Endometrial microvascular endothelial cells (primary cell): ENCODE results near the gene LAMTOR1. TPM values are rescaled to one million over a fixed set of nuclear protein-coding genes. Genes with fewer than 3 reads are reported as not detected.

Source experiments
- in situ Hi-C: cut with HindIII; loops from 2 replicates; pipeline ENCODE4 v1.10.0; 2017; ENCODE audit warnings: low sequenced_read_pairs, low pct_unique_long_range_greater_than_20kb; ENCODE audit errors: inconsistent ontology term
- total RNA-seq: library from RNA; depleted of rRNA; stranded (reverse); fragments of >200 nt; gene quantifications from one replicate; pipeline ENCODE4 v1.2.3, GENCODE V29; 2015; ENCODE audit errors: inconsistent ontology term

The LAMTOR1 gene
- total RNA-seq, 1 donor from 2014 or later = 138 TPM

DNA sequence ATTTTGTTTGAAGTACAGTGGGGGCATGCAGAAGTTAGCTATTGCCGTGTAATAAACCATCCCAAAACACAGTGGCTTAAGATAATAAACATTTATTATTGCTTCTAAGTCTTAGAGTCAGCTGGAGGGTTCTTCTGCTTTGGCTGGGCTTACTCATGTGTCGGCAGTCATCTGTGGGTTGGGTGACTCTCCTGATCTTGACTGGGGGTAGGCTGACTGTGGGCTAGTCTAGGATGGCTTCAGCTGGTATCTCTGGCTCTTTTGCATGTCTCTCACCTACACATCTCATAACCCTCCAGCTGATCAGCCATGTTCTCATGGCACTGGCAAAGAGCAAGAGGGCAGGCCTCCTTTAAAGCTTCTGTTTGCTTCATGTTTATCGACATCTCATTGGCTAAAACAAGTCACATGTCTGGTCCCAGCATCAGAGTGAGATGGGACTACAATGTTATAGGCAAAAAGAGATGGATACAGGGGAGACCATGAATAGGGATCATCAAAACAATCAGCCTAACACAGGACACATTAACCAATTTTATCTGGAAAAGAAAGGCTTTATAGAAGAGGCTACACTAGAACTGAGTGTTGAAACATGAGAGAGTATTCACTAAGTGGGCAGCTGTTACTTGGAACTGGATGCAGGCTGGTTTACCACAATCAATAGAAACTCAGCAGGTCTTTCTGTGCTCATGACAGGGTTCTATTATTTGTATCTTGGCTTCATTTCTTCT, 17.3 kb downstream of the LAMTOR1 start:
- in situ Hi-C loops = no loop called here

DNA sequence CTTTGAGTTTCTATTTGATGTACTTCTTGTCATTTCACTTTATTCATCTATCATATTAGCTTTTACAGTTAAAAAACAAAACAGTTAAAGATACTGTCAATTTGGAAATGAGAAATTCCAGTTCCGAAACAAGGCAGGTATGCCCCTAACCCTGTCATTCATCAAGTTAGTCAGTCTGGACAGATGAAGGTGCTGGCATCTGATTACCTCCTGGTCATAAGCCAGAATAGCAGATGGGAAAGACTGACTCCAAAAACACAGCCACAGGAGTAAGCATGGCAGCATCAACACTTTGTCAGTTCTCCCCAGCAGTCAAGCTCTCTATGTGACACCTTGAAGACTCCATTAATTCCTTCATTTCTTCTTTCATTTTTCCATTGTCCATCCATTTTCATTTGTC, 18.1 kb downstream of the LAMTOR1 start:
- in situ Hi-C loops = no loop called here

DNA sequence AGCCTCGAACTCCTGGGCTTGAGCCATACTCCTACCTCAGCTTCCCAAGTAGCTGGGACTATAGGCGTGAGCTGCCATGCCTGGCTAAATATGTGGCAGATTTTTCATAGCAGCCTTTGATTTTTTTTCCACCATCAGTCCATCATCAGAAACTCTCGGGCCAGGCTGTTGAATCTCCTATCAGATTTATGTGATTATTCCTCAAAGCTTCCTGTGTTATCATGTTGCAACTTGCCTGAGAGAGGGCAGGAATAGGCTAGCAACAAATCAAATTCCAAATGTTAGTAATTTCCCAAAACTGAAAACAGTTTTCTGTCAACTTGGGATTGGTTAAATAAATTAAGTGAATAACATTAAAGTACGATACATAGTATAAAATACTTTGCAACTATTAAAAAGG, 19.0 kb downstream of the LAMTOR1 start:
- in situ Hi-C loops = no loop called here

DNA sequence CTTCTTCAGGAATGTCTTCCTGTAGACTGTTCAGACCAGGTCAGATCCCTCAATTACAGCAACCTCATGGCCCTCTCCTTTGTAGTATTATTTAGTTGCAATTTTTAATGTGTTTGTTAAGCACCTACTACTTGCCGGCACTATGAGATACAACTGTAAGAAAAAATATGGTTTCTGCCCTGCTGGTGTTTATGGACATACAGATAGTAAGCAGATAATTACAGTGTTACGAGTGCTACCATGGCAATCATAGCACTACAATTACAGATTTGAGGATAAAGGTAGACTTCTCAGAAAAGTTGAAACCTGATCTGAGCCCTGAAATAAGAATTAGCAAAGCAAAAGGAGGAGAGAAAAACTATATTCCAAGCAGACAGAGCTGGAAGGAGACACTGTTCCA, 19.7 kb downstream of the LAMTOR1 start:
- in situ Hi-C loops = no loop called here

DNA sequence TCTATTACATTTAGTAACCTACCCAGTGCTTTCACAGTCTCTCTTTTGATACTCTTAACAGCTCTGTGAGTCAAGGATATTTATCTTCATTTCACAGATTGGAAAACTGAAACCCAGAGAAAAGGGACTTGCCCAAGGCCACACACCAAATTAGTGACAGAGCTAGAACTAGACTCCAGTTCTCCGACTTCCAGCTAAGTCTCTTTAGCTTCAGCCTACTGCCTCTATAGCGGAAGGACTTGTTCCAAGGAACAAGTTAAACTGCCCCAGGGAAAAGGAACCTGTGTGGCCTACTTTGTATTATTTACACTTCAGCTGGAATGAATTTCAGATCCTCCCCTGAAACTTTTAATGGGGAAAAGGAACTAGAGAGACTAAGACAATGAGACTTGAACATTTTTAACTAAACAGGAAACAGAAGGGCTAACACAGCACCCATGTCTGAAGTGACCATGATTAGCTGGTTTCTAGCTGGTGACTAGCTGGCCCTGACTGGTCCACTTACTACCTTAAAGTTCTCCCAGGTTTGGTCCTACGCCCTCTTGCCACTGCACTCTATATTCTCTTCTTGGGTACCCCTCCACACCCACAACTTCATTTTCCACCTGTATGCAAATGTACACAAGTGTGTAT, 21.2 kb downstream of the LAMTOR1 start:
- in situ Hi-C loops = no loop called here

DNA sequence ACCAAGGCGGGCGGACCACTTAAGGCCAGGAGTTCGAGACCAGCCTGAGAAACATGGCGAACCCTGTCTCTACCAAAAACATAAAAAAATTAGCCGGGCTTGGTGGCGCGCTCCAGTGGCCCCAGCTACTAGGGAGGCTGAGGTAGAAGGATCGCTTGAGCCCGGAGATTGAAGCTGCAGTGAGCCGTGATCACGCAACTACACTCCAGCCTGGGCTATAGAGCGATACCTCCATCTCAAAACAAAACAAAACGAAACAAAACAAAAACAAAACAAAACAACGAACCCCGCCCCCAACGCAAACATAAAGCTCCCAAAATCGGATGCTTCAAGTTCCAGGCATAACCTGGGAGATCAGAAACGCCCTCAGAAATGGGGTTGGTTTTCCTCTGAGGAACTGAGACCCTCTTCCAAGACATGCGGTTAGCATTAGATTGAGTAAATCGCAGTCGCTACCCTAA, 21.9 kb downstream of the LAMTOR1 start:
- in situ Hi-C loops = no loop called here

DNA sequence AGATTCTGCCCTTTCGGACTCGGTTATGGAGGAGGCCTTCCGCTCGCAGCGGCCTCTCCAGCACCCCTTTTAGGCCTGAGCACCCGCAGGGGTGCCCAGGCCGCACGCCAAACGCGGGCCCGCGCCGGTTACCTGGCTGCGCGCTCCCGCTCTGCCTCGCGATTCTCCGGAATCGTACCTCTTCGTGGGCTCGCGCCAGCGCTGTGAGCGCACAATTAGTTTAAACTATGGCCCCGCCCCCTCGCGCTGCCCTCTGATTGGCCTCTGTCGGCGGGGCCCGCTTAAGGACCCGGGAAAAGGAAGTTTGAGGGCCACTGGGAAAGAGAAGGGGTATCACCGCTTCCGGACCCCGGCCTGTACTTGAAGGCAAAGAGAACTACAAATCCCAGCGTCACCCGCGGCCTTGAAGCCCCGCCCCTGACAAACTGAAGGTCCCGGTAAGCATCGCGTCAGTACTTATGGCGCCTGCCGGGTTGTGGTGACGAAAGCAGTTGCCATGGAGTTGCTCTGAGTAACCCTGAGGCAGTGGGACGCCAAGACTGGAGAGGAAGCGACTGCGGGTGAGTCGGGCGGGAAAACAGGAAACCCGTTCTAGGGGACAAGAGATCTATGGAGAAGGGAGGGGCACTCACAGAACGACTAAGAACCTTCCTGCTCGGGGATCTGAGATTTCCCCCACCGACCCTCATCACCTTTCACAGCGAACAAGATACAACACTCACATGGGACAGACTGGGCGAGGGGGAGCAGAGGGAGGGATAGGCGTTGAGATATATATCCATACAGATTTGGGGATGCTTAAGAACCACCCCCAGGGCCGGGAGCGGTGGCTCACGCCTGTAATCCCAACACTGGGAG, 22.5 kb downstream of the LAMTOR1 start, which contains the start of the genes LRRC51 and NUMA1:
TSS of gene LRRC51 (plus strand) at position 525 of the 858 bp plus-strand sequence. CDS start 8,234 bp downstream, outside the sequence.
TSS of gene NUMA1 (minus strand) at position 217 of the 858 bp plus-strand sequence. CDS start 44,599 bp downstream, outside the sequence.
- in situ Hi-C loops = no loop called here

DNA sequence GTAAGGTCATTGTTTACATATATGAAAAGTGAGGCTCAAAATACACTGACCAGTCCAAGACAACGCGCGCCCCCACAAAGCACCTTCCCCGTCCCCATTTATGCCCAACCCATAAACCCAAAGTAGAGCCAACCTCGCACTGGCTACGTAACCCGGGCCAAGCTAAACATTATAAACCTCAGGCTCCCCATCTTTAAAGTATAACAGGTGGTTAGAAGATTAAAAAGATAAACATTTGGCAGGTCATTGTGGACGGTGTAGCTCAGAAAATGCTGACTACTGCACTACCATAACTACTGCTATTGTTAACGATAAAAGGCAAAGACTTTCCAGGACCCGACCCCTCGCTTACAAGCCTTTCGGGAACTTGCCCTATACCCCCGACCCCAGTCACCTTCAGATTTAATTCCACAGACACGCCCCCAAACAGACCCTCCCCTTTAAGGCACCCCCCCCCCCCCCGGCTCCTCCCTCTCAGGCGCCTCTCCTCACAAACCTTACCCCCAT, 23.2 kb downstream of the LAMTOR1 start:
- in situ Hi-C loops = no loop called here

DNA sequence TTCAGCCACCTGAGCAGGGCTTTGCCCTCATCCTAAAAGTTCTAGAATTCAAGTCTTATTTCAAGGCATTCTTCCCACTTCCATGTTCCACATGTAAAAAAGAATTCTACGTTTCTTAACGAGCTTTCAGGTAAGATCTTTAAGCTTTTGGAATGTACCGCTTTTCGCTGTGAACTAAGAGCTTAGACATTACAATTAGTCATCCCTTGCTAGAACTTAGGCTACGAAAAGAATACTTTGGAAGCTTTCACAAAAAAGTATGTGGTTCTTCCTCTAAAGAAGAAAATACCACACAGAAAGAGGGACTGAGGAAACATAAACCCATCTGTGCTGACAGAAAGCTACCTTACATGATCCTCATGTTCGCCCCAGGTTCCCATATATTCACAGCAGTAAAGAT, 24.6 kb downstream of the LAMTOR1 start:
- in situ Hi-C loops = no loop called here

DNA sequence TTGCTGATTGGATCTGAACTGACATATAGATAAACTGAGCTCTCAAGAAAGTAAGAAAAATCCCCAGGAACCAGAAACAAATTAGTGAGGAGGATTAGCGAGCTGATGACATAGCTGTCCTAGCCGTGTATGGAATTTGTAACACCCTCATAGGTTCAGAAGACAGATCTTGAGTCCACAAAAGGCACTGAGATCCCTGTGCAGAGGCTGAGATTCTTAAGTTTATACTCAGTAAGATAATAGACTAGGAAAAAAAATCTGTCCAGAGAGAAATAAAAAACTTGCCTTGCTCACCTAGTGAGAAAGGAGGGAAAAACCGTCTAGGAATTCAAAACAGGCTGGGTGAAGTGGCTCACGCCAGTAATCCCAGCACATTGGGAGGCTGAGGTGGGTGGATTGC, 27.3 kb downstream of the LAMTOR1 start:
- in situ Hi-C loops = no loop called here

DNA sequence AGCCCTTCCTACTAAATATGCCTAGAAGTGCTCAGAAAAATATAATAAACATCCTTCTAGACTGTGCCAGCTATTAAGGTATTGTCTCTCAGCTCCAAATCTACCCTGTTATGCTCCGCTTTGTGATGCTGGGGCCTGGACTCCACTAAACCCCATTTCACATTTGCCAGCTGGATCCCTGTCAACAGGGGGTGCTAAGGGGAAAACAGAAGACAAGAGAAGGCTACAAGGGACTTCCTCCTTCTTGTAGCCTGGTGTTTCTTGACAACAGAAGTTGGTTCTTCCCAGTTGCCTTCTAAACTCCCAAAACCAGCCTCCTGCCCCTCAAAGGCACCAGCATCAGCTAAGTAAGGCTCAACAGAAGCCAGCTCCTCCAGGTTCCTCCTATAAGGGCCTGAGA, 28.0 kb downstream of the LAMTOR1 start:
- in situ Hi-C loops = no loop called here

DNA sequence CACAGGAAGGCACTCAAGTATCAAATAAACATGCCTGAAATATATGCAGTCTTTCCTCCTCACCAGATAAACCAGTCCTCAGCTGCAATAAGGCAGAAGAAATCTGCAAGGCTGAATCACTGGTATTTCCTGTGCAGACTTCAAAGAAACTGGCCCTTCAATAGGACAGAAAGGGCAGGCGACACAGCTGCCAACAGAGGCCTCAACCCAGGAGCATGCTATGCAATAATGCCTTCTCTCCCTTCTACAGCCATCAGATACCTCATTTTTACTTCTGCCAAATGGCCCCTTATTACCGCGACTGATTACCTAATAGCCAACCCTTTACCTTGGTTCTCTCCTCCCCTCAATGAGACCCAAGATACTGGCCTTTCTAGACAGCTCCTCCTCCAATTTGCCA, 30.7 kb downstream of the LAMTOR1 start:
- in situ Hi-C loops = no loop called here

DNA sequence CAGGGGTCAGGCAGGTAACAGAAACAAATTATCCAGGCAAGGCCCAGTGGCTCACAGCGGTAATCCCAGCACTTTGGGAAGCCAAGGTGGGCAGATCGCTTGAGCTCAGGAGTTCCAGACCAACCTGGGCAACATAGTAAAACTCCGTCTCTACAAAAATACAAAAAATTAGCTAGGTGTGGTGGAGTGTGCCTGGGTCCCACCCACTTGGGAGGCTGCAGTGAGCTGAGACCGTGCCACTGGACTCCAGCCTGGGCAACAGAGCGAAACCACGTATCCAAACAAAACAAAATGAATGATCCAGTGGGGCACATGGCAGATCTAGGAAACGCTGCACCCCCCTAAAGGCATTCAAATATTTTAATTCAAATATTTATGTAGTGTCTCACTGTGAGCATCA, 32.6 kb downstream of the LAMTOR1 start:
- in situ Hi-C loops = no loop called here

DNA sequence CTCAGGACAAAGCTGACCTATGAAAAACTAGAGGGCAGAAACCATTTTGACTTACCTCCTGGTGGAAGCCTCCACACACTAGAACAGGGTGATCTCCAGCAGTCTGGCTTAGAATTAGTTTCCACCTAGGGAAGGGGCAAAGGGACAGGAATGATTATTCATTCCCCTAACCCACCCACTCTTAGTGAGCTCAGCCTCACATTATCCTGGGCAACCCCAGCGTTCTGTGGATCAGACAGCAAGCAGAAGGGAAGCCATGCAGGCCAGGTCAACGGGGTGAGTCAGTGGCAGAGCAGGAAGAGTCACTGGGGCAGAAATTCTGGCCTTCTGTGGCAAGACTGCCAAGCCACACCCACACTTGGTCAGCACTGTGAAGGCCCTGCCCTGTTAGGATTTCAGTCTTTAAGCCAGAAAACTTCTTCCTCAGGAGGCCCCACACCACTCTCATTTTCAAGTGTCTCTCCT, 33.3 kb downstream of the LAMTOR1 start:
- in situ Hi-C loops = no loop called here

DNA sequence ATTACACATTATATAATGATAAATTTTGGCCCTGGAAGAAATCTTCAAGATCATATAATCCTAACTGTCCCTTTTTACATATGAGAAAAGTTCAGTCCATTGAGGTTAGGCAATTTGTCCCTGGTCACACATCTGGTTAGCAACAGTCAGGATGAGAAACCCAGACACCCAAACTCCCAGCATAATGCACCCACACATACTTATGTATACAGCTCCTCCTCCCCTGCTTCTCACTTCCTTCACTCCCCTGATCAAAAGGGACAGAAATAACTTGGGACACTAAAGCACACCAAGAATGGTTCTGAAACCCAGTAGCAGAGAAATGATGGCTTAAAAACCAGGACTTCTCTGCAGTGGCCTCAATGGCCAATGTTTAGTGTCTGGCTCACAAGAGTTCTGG, 33.9 kb downstream of the LAMTOR1 start:
- in situ Hi-C loops = no loop called here

DNA sequence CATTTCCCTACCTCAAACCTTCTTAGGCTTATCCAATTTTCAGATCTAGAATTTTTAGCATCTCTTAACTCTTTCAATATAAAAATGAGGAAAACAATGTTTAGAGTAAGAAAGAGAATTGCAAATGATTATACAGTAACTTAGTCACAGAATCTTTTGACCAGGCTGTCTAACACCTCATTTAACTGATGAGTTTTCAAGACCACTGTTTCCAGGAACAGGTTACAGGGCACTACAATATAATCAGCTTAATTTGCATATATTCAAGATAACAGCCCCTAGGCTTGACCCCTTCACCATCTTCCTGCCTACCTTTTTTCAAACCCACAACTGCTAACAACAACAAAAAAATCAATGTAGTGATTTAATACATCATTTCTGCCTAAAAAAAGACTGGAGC, 35.4 kb downstream of the LAMTOR1 start:
- in situ Hi-C loops = no loop called here

DNA sequence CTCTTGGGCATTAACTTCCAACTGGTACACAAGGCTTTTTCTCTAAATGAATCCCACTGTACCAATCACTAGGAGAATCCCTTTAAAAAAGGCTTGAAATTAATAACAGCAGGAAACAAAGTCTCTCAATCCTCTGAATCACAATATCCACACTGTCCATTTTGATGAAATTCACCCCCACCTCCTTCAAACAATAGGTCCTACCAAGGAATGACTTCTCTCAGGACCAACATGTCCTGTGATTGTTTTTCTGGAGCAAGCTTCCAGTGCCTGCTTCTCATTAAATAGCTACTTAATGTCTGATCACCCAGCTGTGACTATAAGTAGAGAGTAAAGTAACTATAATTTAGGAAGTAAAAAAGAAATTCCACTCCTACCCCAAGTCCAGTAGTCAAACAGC, 35.8 kb downstream of the LAMTOR1 start:
- in situ Hi-C loops = no loop called here

DNA sequence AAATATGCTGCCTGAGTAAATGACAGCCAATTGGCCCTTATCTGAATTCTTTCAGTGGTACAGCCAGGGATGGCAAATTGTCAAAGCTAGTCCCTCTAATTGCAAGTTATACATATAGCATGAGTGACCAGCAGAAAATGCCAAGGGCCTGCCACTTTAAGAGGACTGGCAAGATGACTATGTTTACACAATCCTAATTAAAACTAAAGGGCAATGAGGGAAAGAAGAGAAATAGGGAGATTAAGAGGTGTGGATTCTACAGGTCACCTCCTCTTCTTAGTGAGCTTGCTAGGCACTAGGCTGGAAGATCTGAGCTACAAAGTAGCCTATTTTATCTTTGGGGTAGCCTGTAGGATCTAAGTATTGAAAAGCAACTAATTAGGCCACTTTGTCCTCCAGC, 36.2 kb downstream of the LAMTOR1 start:
- in situ Hi-C loops = no loop called here

DNA sequence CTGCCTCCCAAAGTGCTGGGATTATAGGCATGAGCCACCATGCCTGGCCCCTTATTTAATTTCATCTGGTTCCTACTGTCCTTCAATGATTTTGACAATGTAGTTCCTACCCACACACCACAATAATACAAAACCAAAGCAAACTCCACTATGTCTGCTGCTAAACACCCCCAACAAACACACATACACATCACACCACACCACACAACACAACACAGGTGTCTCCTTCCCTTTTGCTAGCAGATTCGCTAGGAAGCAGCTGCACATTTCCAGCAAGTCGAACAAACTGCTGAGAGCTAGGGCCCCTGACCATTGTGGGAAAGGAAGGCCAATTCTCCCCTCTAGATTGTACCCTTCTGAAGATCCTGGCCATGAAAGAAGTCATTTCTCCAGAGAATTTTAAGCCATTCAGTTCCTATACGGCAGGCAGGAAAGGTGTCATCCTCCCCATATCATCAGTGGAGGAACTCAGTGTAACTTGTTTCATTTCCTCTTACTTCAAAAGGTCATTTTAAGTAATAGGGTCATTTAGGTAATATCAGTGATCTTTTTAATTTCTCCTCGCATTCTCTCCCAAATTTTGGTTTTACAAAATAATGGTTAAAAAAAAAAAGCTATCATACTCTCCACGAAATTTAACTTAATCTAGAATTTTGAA, 41.2 kb downstream of the LAMTOR1 start:
- in situ Hi-C loops = no loop called here
